DMS53 treated with DMSO at 0.1 percent for 48 hours (cell line): Measurements from ENCODE around the gene UGT1A4.

Source experiments
- DNase-seq: peaks from one replicate; lab custom pipeline; 2025; ENCODE audit not compliant: unreplicated experiment; lab: John Stamatoyannopoulos, UW

The UGT1A4 gene

GRCh38 chr2:233718552-233718951, at the start of gene UGT1A4:
Gene UGT1A4 (plus strand): TSS chr2:233718736. CDS start chr2:233718821, 85 bp downstream.
- no peak for DNase-seq

- DNase-seq = no peak
Observed at GRCh38 chr2:233671290-233672161, 47.0 kb upstream of the UGT1A4 start, which contains the start of gene UGT1A9. Gene UGT1A9 (plus strand): TSS chr2:233671898. CDS start chr2:233671935, 37 bp downstream.

DNA sequence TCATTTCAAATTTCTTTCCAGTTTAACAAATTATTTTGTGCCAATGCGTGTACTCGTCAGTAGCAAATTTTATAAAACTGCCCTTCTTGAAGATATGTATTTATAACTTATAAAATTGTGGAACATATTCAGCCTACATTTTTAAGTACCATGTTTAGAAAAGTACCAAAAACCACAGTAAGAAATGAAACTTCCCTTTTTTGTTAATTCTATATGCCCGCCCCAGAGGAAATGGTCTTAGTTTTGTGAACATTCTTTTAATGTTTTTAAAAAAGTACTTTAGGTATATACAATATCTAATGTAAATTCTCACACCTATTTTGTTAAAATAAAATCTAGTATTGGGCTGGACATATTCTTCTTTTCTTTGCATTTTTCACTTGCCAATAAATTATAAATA, 45.6 kb upstream of the UGT1A4 start:
- no peak for DNase-seq

GRCh38 chr2:233673896-233674295, 44.6 kb upstream of the UGT1A4 start:
- DNase-seq = no peak

DNA sequence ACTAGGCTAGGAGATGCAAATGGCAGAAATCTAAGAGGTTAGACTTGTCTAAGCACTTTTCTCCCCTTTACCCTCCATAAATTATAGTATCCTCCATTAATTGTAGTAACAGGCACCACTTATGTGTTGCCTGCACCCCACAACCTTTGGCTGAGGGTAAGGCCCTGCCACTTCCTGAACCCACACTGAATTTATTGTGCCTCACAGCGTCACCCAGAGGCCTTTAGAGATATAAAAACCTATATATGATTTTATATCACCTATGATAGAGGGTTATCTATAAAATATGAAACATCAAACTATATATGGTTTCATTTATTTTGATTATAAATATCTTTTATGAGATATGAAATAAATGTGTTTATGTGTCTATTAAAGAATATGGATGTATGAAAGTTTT, 44.2 kb upstream of the UGT1A4 start:
- no peak for DNase-seq

GRCh38 chr2:233674995-233675394, 43.5 kb upstream of the UGT1A4 start:
- DNase-seq = no peak

GRCh38 chr2:233676046-233676445, 42.5 kb upstream of the UGT1A4 start:
- no peak for DNase-seq

- DNase-seq = no peak
Observed at GRCh38 chr2:233679196-233679595, 39.3 kb upstream of the UGT1A4 start.

DNA sequence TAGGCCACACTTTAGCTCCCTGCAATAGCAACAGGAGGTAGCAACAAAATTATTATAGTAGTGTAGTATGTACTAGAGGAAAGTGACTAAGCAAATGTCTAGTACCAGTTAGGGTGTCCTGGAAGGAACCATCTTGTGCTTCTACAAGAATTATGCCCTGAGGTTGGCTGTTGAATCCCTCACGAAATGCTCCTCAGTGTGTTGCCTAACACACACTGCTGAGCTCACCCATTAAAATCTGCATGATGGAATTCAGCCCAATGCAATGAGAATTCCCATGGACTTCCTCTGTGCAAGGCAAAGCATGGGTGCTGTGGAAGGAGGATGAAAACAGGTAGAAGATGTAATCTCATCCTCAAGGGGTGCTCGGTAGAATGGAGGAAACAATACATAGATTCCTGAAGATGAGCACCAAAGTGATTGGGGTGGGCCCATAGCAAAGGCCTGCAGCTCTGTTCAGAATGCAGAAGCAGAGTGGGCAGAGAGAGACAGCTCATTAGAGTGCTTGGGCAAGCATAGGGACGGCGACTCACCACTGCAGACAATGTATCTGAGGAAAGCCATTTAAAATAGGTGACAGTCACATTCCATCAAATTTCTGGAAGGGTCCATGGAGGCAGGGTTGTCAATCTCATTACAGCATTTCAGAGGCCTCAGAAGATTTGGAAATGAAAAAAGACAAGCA, 38.0 kb upstream of the UGT1A4 start:
- DNase-seq = no peak

- no peak for DNase-seq
Observed at GRCh38 chr2:233681521-233682099, 36.9 kb upstream of the UGT1A4 start, which contains the start of gene UGT1A7. Gene UGT1A7 (plus strand): TSS chr2:233681901. CDS start chr2:233681938, 37 bp downstream.

DNA sequence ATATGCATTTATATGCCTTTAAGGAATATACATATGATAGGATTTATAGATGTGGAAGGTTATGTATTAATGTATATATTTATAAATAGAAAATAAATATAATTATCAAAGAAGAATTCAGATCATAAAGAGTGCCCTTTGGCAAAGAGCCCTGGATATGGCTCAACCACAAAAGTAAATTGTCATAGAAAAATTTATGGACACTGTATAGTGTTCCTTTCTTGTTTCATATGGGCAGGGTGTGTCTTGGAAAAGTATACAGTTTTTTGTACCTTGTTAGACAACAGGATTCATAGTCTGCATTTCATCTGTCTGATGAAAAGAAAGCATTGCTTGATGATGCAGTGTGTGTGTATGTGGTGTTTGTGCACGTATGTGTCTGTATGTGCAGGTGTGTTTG, 33.9 kb upstream of the UGT1A4 start:
- no peak for DNase-seq

GRCh38 chr2:233686928-233687327, 31.6 kb upstream of the UGT1A4 start:
- no peak for DNase-seq

DNA sequence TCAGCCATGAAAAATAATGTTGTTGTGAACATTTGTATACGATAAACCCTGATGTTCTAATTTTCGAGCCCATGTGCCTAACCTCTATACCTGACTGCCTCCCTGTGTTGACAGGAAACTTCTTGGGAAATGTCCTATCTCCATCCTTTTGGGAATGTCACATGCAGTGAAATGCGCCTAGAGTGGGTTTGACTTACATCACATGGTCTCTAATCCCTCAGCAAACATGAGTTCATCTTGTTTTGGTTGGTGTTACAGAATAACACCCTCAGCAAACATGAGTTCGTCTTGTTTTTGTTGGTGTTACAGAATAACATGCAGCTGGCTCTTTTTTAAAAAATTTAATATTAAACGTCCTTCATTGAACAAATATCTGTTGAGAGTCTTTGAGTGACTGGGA, 30.2 kb upstream of the UGT1A4 start:
- peak; percentile 25 for DNase-seq

DNA sequence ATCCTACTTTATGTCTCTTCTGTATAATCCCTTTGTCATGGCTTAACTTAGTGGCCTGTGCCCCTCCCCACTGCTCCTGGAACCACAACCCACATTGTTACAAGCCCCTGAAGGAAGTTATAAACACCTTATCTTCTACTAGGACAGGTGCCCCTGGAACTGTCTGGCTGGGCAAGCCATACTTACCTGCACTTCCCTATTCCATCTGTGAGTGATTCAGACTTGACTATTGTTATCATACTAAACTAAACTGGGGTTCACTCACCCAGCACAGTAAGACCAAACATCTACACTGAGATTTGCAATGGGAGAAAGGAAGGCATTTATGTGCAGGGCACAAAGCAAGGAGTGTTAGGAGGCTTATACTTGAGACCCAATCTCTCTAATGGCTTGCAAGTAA, 29.5 kb upstream of the UGT1A4 start:
- no peak for DNase-seq

- no peak for DNase-seq
Observed at GRCh38 chr2:233689501-233689900, 29.0 kb upstream of the UGT1A4 start.

- no peak for DNase-seq
Observed at GRCh38 chr2:233690444-233690843, 28.1 kb upstream of the UGT1A4 start.

- DNase-seq = no peak
Observed at GRCh38 chr2:233691443-233692433, 26.8 kb upstream of the UGT1A4 start.

DNA sequence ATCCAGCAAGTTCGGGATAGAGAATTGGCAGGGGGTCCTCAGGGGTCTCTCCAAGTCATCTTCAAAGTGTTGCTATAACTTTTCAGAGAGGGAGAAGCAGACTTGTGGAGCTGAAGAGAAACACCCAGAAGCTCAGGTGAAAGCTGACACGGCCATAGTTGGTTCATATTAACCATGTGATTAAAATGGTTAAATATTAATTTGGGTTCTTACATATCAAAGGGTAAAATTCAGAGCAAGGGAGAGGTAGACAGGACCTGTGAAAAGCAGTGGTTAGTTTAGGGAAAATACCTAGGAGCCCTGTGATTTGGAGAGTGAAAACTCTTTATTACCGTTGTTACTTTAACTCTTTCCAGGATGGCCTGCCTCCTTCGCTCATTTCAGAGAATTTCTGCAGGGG, 25.9 kb upstream of the UGT1A4 start, which contains the start of gene UGT1A6:
TSS of gene UGT1A6 (plus strand) at position 243 of the 400 bp plus-strand sequence. CDS start at position 358, 115 bp downstream.
- no peak for DNase-seq

DNA sequence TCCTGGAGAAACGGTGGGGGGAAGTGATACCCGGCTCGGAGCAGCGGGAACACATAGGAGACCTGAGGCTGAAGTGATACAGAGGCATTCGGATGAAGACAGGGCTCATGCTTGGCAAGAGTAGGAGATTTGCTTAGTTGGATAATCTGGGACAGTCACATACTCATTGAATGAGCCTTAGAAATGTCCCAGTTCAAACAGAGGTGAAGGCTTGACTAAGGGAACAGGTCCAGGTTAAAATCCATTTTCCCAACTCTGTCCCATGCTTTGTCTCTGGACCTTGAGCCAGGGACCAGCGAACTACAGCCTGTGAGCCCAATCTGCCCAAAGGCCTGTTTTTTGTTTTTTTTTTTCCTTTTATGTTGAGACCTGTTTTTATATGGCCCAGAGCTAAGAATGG, 24.6 kb upstream of the UGT1A4 start:
- no peak for DNase-seq

- no peak for DNase-seq
Observed at GRCh38 chr2:233698740-233699139, 19.8 kb upstream of the UGT1A4 start.
